ENCODE measurements around the gene ARHGAP35.
"Not testable (repeated sequence)": the region's sequence is repeated elsewhere in the genome, so short reads cannot be mapped to it uniquely, and the experiment has no call there.

Gene ARHGAP35

GRCh38 chr19:46860846-46861690 lies at the start of gene ARHGAP35:
TSS of gene ARHGAP35 (plus strand) at chr19:46860997. CDS start at chr19:46918676, 57,679 bp downstream.
- DNase-seq (ENCODE audit: low read depth), result no peak

DNA sequence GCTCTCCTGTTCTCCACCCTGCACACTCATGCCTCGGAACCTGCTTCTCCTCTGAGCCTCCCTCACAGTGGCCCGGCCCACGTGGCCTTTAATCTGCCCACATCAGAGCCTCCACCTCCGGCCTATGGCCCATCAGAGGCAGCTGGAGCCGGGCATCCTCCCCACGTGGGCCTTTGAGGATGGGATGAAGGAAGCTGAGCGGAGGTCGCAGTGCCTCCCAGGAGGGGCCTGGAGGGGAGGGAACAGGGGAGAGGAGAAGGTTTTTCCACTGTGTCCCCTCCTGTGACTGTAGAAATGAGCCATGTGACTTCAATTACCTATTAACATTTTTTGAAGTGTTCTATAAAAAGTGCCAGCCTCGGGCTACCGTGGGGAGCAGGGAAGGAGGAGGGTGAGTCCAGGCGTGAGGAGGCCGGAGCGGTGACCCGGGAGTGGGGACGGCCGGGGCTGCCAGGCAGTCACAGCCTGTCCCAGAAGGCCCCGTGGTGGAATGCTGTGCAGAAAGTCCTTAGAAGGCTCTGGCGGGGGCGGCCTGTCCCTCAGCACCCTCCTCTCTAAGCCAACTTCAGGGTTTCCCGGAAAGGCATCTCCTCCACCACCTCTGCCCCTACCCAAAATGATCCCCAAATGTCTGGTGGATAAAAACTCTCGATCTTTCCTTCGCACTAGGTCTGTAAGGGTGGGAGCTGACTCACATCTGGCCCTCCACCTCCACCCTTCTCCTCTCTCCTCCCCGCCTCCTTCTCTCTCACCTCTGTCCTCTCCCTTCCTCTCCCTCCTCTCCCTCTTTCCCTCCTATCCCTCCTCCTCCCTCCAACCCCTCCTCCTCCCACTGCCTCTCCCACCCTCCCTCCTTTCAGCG lies 47.6 kb upstream of the ARHGAP35 start:
- no peak for DNase-seq (ENCODE audit: low read depth)

DNA sequence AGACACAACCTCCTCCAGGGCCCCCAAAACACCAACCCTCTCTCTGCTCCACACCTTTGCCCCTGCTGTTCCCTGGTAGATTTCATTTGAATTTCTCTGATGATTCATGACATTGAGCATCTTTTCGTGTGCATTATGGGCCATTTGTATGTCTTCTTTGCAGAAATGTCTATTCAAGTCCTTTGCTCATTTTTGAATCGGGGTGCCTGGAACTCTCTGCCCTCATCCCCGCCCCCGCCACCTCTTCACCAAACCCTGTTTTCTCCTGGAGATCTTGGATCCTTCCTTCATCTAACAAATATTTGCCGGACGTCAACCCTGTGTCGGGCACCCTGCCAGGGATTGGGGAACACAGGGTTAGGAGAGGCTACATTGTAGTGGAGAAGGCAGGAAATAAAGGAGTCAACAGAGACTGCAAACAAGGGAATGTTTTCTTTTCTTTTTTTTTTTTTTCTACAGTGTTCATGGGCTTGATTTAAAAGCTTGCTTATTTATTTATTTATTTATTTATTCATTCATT lies 46.9 kb upstream of the ARHGAP35 start:
- DNase-seq (ENCODE audit: low read depth), result no peak

DNA sequence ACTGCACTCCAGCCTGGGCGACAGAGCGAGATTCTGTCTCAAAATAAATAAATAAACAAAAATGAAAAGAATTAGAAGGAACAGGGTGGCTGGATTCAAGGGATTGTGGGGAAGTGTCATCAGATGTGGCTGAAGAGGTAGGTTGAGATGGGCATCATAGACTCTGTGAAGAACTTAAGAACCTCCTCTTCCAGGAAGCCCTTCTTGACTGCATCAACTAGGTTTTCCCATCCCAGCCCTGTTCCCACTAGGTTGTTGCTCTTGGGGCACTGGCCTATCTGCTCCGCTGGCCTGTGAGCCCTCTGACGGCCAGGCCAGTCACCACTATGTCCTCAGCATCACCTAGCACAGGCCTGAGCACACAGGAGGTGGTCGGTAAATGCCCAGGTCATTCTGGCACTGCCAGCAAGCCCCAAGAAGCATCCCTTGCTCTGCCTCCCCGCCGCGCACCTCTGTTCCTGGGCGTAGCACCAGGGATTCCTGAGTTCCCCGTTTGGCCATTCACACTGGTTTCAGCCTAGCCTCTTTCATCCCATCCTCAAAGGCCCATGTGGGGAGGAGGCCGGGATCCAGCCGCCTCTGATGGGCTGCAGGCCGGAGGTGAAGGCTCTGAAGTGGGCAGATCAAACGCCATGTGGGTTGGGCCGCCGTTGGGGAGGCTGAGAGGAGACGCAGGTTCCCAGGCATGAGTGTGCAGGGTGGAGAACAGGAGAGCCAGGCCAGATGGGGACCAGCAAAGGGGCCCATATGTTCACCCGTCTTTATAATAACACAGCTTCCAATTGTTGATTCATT lies 44.8 kb upstream of the ARHGAP35 start:
- no peak for DNase-seq (ENCODE audit: low read depth)

- peak; percentile 27 for DNase-seq (ENCODE audit: low read depth)
Observed at GRCh38 chr19:46818812-46819211, 42.0 kb upstream of the ARHGAP35 start.

DNA sequence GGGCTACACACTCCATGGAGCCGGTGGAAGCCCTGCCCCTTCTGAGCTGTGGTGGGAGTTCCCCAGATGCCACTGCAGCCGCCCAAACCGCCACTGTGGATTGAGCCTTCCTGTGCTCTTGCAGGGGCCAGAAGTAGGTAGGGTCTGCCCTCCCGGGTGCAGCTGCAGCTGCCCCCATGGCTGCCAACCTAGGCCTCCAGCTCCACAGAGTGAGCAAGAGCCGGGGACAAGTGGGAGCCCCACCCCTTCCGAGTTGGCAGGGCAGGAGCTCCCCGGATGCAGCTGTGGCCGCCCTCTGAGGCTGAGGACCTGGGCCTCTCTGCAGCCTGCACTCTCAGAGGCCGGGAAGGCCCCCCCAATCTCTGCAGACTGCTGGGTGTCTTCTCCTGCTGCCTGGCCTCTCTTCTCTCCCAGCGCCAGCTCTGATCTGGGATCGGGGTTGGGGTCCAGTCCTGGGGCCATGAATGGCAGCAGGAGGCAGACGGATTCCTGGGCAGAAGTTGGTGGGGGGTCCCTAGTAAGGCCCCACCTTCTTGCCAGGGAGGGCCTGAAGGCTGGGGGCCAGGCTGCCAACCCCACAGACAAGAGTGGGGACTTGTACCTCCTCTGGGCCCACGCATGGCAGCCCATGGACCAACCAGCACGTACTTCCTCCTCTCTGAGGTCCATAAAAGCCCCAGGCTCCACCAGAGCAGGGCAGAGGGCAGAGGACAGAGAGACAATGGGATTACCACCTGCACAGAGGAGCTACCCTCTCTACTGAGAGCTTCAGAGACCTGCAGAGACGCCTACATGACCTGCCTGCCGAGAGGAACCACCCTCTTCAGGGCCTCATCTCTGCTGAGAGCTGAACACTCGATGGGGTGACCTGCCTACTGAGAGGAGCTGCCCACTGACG lies 39.0 kb upstream of the ARHGAP35 start:
- no peak for DNase-seq (ENCODE audit: low read depth)

GRCh38 chr19:46822410-46822787 lies 38.4 kb upstream of the ARHGAP35 start:
- DNase-seq (ENCODE audit: low read depth), result not testable (repeated sequence)

- DNase-seq (ENCODE audit: low read depth), result no peak
Observed at GRCh38 chr19:46823049-46823448, 37.7 kb upstream of the ARHGAP35 start.

GRCh38 chr19:46824890-46825730 lies 35.7 kb upstream of the ARHGAP35 start:
- no peak for DNase-seq (ENCODE audit: low read depth)

- DNase-seq (ENCODE audit: low read depth), result no peak
Observed at GRCh38 chr19:46825731-46826055, 35.1 kb upstream of the ARHGAP35 start.

DNA sequence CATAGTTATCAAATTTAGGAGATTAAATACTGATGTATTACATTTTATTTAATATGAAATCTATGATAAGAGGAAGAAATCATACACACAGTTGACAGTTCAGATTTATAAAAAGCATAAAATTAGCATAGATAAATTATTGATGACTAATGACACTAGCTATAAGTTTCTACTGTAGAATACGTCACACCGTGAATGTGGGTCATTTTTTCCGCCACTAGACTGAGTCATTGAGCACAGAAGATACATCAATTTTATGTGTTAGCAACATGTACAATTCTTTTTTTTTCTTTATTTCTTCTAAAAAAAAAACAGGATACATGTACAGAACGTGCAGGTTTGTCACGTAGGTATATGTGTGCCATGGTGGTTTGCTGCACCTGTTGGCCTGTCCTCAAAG lies 32.3 kb upstream of the ARHGAP35 start:
- no peak for DNase-seq (ENCODE audit: low read depth)

DNA sequence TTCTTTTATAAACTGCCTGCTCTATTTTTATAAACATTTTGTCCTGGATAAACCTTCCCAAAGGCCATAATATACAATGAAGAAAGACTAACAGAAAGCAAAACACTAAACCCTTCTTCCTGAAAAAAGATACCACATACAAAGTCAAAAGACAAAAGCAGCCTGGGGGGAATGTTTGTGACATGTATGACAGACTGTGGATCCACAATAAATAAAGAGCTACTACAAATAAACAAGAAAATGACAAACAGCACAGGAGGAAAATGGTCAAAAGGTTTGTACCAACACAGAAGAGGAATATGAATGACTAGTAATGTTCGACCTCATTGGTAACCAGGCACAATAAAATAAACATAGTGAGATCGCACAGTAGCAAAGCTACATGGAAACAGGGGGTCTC lies 29.9 kb upstream of the ARHGAP35 start:
- DNase-seq (ENCODE audit: low read depth), result no peak

DNA sequence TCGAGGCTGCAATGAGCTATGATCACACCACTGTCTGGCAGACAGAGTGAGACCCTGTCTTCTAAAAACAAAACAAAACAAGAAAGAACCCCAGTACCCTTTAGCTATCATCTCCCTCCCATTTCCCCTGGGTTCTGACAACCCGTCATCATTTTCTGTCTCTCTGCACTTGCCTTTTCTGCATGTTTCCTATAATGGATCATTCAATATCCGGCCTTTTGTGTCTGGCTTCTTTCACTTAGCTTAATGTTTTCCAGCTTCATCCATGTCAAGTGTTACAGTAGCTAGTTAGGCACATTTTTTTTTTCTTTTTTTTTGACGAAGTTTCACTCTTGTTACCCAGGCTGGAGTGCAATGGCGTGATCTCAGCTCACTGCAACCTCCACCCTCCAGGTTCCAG lies 26.7 kb upstream of the ARHGAP35 start:
- no peak for DNase-seq (ENCODE audit: low read depth)

DNA sequence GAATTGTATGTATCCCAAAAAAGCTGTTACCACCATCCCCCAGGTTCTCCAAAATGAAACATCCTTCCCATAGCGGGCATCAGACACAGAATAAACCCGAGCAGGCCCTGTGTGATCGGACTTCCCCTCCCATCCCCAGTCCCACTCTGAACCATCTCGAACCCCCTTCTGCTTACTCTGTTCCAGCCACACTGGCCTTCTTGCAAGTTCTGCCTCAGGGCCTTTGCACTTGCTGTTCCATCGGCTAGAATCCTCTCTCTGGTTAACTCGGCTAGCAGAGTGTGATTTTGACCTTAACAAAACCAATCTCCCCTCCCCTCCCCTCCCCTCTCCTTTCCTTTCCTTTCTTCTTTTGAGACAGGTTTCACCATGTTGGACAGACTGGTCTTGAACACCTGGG lies 25.8 kb upstream of the ARHGAP35 start:
- no peak for DNase-seq (ENCODE audit: low read depth)

DNA sequence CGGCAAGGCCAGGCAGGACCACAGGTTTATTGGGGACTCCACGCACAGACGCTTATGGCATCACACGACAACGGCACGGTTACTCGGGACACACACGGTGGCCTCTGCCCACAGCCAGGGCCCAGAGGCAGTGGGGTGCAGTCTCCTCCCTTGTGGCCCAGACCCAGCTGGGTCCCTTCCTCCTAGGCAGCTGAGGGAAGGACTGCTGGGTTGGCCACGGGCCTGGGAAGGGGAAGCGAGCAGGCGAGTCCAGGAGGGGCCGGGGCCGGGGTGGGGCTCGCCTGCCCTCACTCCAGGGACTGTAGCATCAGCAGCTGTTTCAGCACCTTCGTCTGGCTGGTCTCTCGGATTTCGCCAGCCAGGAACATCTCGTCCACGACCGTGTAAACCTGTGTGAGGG lies 22.6 kb upstream of the ARHGAP35 start:
- no peak for DNase-seq (ENCODE audit: low read depth)

DNA sequence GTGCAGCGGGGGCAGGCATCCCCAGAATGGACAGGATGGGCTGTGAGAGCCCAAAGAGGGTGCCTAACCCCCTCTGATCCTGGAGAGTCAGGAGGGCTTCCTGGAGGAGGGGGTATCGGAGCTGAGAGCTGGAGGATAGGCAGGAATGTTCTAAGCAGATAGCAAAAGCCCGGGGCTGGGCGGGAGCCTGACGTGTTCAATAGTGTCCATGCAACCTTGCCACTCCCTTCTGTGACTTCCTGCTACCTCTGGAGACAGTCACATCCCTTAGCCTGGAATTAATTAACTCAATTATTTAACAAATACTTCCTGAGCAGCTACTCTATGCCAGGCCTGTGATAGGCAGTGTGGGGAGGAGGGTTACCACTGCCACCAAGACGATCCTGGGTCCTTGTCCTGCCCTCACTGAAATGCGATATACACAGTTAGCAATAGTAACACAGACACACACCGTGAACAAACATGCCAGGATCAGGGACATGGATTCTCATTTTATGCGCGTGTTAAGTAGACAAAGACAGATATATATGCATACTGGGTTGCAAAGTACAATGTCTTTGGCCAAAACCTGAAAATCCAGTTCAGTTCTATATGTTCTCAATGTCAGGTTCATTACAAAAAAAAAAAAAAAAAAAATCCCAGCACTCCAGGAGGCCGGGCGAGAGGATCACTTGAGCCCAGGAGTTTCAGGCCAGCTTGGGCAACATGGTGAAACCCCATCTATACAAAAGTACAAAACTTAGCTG lies 20.9 kb upstream of the ARHGAP35 start:
- DNase-seq (ENCODE audit: low read depth), result no peak

DNA sequence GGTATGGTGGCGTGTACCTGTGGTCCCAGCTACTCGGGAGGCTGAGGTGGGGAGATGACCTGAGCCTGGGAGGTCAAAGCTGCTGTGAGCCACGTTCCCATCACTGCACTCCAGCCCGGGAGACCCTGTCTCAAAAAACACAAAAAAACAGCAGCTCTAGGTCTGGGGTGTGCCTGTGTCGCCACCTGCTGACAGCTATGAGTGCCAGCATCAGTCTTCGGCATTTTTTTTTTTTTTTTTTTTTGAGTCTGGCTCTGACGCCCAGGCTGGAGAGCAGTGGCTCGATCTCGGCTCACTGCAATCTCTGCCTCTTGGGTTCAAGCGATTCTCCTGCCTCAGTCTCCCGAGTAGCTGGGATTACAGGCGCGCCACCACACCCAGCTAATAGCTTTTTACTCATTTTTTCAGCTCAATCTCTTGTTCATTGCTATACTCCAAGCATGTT lies 20.3 kb upstream of the ARHGAP35 start:
- DNase-seq (ENCODE audit: low read depth), result no peak

- DNase-seq (ENCODE audit: low read depth), result no peak
Observed at GRCh38 chr19:46841458-46842083, 19.2 kb upstream of the ARHGAP35 start.

- no peak for DNase-seq (ENCODE audit: low read depth)
Observed at GRCh38 chr19:46842791-46843190, 18.0 kb upstream of the ARHGAP35 start.
